ENCODE measurements around the gene SDCCAG8. TPM values are rescaled to one million over a fixed set of nuclear protein-coding genes. Genes with fewer than 3 reads are reported as not detected.

Gene SDCCAG8
- total and polyA plus RNA-seq, 2 of the 8 experiments (the other 6 are each of a cell fraction or from before 2014, with no cell fraction given), result 15.6 to 21.0 TPM

DNA sequence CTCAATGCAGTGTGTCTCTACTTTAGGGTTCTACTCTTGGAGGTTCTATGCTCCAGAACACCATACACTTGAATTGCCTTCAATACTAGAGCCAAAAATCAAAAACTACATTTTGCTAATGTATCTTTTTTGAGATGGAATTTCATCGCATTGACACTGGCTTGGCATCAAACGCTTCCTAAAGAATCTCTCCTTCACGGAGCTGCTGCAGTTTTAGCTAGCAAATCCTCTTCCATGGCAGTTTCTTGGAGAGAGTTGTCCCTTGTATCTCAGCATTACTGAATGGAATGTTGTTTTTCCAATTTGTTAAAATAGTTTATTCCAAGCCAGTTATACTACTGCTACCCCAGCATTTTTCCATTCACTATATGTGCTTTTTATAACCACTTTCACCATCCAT is 17.7 kb downstream of the SDCCAG8 start:
- H3K36me3 ChIP-seq (ENCODE audit: control insufficient read depth in 2 of 4, insufficient read depth in 4 of 4, low read length in 3 of 4), result peaks cover 0 to 4% (median 0%) of the 10 kb centered on the region in 4 experiments; a peak in 1 of 8 replicates
- H3K23ac ChIP-seq (ENCODE audit: insufficient read length), result no peak overlapping the region
- H3K4me3 ChIP-seq (ENCODE audit: extremely low read depth in 1 of 4, insufficient read depth in 2 of 4, low read depth in 3 of 4, low read length in 4 of 4), result no peak overlapping the region
- H3K14ac ChIP-seq (ENCODE audit: insufficient read length), result no peak overlapping the region
- H3K23me2 ChIP-seq (ENCODE audit: low read depth, low read length), result no peaks in the 10 kb centered on the region
- no peak overlapping the region for H3K56ac ChIP-seq (replicated peaks; ENCODE audit: insufficient read length, low read depth, low read length)
- H2BK20ac ChIP-seq (ENCODE audit: low read length), result no peak overlapping the region
- no peaks in the 10 kb centered on the region for H3K79me2 ChIP-seq (ENCODE audit: control insufficient read depth in 1 of 2, insufficient read depth in 2 of 2, low read length in 2 of 2)
- no peak overlapping the region for H4K91ac ChIP-seq (replicated peaks; ENCODE audit: insufficient read length, low read length)
- H2AFZ ChIP-seq (ENCODE audit: low read length), result no peak overlapping the region
- ChIA-PET POLR2A (ENCODE audit: partially characterized antibody) (interaction anchor here (1.1 kb wide), 1 partner anchor 23 kb away, joined by 4 read pairs; no protein-coding TSS in a partner anchor), CTCF (ENCODE audit: partially characterized antibody) (interaction anchor here (1.0 kb wide), 1 partner anchor 11 kb away, joined by 3 read pairs; no protein-coding TSS in a partner anchor)
- no peak overlapping the region for H2BK15ac ChIP-seq (ENCODE audit: low read length)
- H3K18ac ChIP-seq (ENCODE audit: extremely low read depth, low read length), result no peak overlapping the region
- no peaks in the 10 kb centered on the region for H3K9me3 ChIP-seq (ENCODE audit: insufficient read depth in 2 of 2, low read depth in 1 of 2, low read length in 1 of 2)
- WGBS, 2 experiments (ENCODE audit: extremely low coverage in 1 of 2, insufficient coverage in 1 of 2, insufficient read length in 1 of 2, insufficient replicate concordance in 2 of 2, low coverage in 1 of 2, low lambda C conversion rate in 2 of 2, missing lambda C conversion rate in 1 of 2), result 92% methylated on average over 3 of the region's 3 CpGs; no CpG with 5 or more reads in 1 of the 2 experiments
- FAIRE-seq, result no peak
- no peak overlapping the region for H2AK5ac ChIP-seq (ENCODE audit: low read depth, low read length)
- no peak overlapping the region for H2BK5ac ChIP-seq (ENCODE audit: low read depth, low read length)
- no peak overlapping the region for H2BK12ac ChIP-seq (ENCODE audit: low read depth, low read length)
- H4K5ac ChIP-seq (ENCODE audit: insufficient read length, low read depth, low read length), result no peak overlapping the region
- no peak overlapping the region for H3K9ac ChIP-seq (replicated peaks in 1 of 4; ENCODE audit: extremely low read depth in 1 of 4, low read depth in 3 of 4, low read length in 3 of 4)
- no peaks in the 10 kb centered on the region for H4K20me1 ChIP-seq (replicated peaks in 1 of 2; ENCODE audit: control insufficient read depth in 1 of 2, insufficient read depth in 2 of 2, low read length in 2 of 2)
- H2BK120ac ChIP-seq (replicated peaks; ENCODE audit: low read depth, low read length), result no peak overlapping the region
- H3K4me2 ChIP-seq (ENCODE audit: insufficient read depth in 1 of 2, low read depth in 2 of 2, low read length in 2 of 2), result no peak overlapping the region
- TF ChIP-seq TAF1 (IDR thresholded peaks at IDR 0.05; ENCODE audit: low read depth, low read length) (no peak), SP1 (IDR thresholded peaks at IDR 0.05; ENCODE audit: low read depth, low read length) (no peak), SIRT6 (IDR thresholded peaks at IDR 0.05; ENCODE audit: low read length) (no peak), TAF7 (optimal IDR thresholded peaks at IDR 0.05; ENCODE audit: borderline replicate concordance, low read depth, low read length) (no peak), KDM4A (IDR thresholded peaks at IDR 0.05; ENCODE audit: low read depth, low read length, severe bottlenecking) (no peak), MAX (IDR thresholded peaks at IDR 0.05) (no peak), HDAC2 (IDR thresholded peaks at IDR 0.05; ENCODE audit: borderline replicate concordance in 1 of 2, low read depth in 2 of 2, low read length in 2 of 2) (no peak), EGR1 (IDR thresholded peaks at IDR 0.05; ENCODE audit: borderline replicate concordance, low read depth, low read length) (no peak)
- peaks cover 0 to 10% (median 3%) of the 10 kb centered on the region in 4 experiments; a peak in 3 of 7 replicates for H3K4me1 ChIP-seq (replicated peaks in 1 of 4; ENCODE audit: control insufficient read depth in 3 of 4, insufficient read depth in 4 of 4, low read length in 3 of 4)
- H4K8ac ChIP-seq (ENCODE audit: extremely low read depth, insufficient read depth, low read length), result no peak overlapping the region
- H3K27me3 ChIP-seq (replicated peaks in 1 of 4; ENCODE audit: control insufficient read depth in 3 of 4, extremely low read depth in 1 of 4, insufficient read depth in 3 of 4, low read length in 3 of 4), result no peaks in the 10 kb centered on the region
- no peak overlapping the region for H3K27ac ChIP-seq (ENCODE audit: low read depth, low read length)
- no peaks in the 10 kb centered on the region for H3K79me1 ChIP-seq (ENCODE audit: low read depth, low read length)
- no peak for DNase-seq (ENCODE audit: low read depth in 1 of 2, low spot score in 2 of 2)
- H3K4ac ChIP-seq (replicated peaks; ENCODE audit: insufficient read length, low read depth, low read length), result no peak overlapping the region

Data from H1 (cell line).